Sigmoid colon (tissue), 7 donors: ENCODE data around the gene RPTOR. TPM values are rescaled to one million over a fixed set of nuclear protein-coding genes. Genes with fewer than 3 reads are reported as not detected.

Source experiments
- DNase-seq: peaks from one replicate; pipeline ENCODE4 v3.0.0-alpha.2; 2019
- H3K27ac ChIP-seq, 4 donors: fragments of 200-600 bp; sonication (generic); one replicate each; pipeline ENCODE4 v1.5.1; 2016 to 2019; ENCODE audit warnings: mild to moderate bottlenecking in 1 of 4
- H3K27me3 ChIP-seq, 3 donors: fragments of 200-600 bp; sonication (generic); one replicate each; pipeline ENCODE4 v1.5.1; 2019; ENCODE audit warnings: mild to moderate bottlenecking in 1 of 3
- H3K36me3 ChIP-seq, 4 donors: fragments of 200-600 bp; sonication (generic); one replicate each; pipeline ENCODE4 v1.5.1; 2016 to 2019
- H3K4me1 ChIP-seq, 4 donors: fragments of 200-600 bp; sonication (generic); one replicate each; pipeline ENCODE4 v1.5.1; 2017 to 2019
- H3K4me3 ChIP-seq, 4 donors: fragments of 200-600 bp; sonication (generic); one replicate each; pipeline ENCODE4 v1.5.1; 2017 to 2019; ENCODE audit warnings: mild to moderate bottlenecking in 2 of 4, moderate library complexity in 1 of 4
- H3K9me3 ChIP-seq, 4 donors: fragments of 200-600 bp in 3 of 4; sonication (generic) in 3 of 4; one replicate each; pipeline versions ENCODE4 v1.5.1 to v1.6.1; 2013 to 2019
- CTCF ChIP-seq, 4 experiments: fragments of 450-650 bp in 3 of 4; fragments of 200-600 bp in 1 of 4; IDR thresholded peaks; one replicate each; pipeline ENCODE4 v1.5.1; 2016 to 2019; ENCODE audit warnings: antibody characterized with exemption in 4 of 4, mild to moderate bottlenecking in 3 of 4, moderate library complexity in 2 of 4
- EP300 ChIP-seq, 4 donors: sonication (generic); formaldehyde crosslinking; IDR thresholded peaks; one replicate each; pipeline ENCODE4 v1.6.1; 2017; ENCODE audit warnings: antibody characterized with exemption in 4 of 4
- POLR2A ChIP-seq, 2 donors: fragments of 450-650 bp; IDR thresholded peaks; one replicate each; pipeline ENCODE4 v1.6.1; 2016; ENCODE audit warnings: antibody characterized with exemption in 2 of 2, mild to moderate bottlenecking in 2 of 2, moderate library complexity in 2 of 2
- POLR2AphosphoS5 ChIP-seq, 4 donors: sonication (generic); formaldehyde crosslinking; IDR thresholded peaks; one replicate each; pipeline ENCODE4 v1.6.1; 2017; ENCODE audit warnings: antibody characterized with exemption in 4 of 4
- WGBS, 2 donors: extraction: QIAGEN DNeasy Blood & Tissue Kit; methylation state at CpG; one replicate each; pipeline ENCODE4 v1.1.7; 2013; 5-methylcytosine and 5-hydroxymethylcytosine counted together
- intact Hi-C: fragments of 100-400 bp; cut with DNase I; formaldehyde crosslinking; loops from one replicate; pipeline ENCODE4 v1.15.1; 2023
- polyA plus RNA-seq, 3 donors: library from polyadenylated mRNA; stranded (reverse); fragments of 200-250 nt; gene quantifications; one replicate each; pipeline ENCODE4 v1.2.3, GENCODE V29; 2013
- total RNA-seq, 4 donors: library from RNA; depleted of rRNA; stranded (reverse); fragments of >200 nt; gene quantifications; one replicate each; pipeline ENCODE4 v1.1.0, GENCODE V29; 2016
- donor health status: healthy with polysubstance abuse.
- donor health status: Bipolar disorder and iron deficiency.
- donor health status: healthy.

RPTOR gene
- total and polyA plus RNA-seq, 7 donors, result 3.7 to 68.7 (median 22.9) TPM

GRCh38 chr17:80746262-80746935, 201.8 kb downstream of the RPTOR start:
- Histone ChIP-seq H3K27ac (no peak overlapping the region), H3K27me3 (no peaks in the 10 kb centered on the region), H3K4me3 (no peak overlapping the region), H3K4me1 (peaks cover 0 to 19% (median 12%) of the 10 kb centered on the region in 4 donors), H3K9me3 (no peaks in the 10 kb centered on the region), H3K36me3 (no peaks in the 10 kb centered on the region)
- intact Hi-C loops, result no loop called here
- WGBS, 2 donors, result 89 to 92% methylated on average over 20 to 22 of the region's 23 CpGs
- no peak for DNase-seq
- TF ChIP-seq EP300 (IDR thresholded peaks at IDR 0.05) (no peak), POLR2AphosphoS5 (IDR thresholded peaks at IDR 0.05) (no peak), POLR2A (IDR thresholded peaks at IDR 0.05) (no peak), CTCF (IDR thresholded peaks at IDR 0.05) (no peak)

- 92 to 93% methylated on average over 9 of the region's 9 CpGs for WGBS, 2 donors
- Histone ChIP-seq H3K4me3 (no peak overlapping the region), H3K36me3 (no peaks in the 10 kb centered on the region), H3K27ac (no peak overlapping the region), H3K27me3 (no peaks in the 10 kb centered on the region), H3K4me1 (peaks cover 0 to 29% (median 22%) of the 10 kb centered on the region in 4 donors), H3K9me3 (no peaks in the 10 kb centered on the region)
- TF ChIP-seq CTCF (IDR thresholded peaks at IDR 0.05) (no peak), POLR2AphosphoS5 (IDR thresholded peaks at IDR 0.05) (no peak), EP300 (IDR thresholded peaks at IDR 0.05) (no peak), POLR2A (IDR thresholded peaks at IDR 0.05) (no peak)
- intact Hi-C loops, result no loop called here
- peak; percentile 46 for DNase-seq
Measured at GRCh38 chr17:80747469-80747868, 202.8 kb downstream of the RPTOR start.

DNA sequence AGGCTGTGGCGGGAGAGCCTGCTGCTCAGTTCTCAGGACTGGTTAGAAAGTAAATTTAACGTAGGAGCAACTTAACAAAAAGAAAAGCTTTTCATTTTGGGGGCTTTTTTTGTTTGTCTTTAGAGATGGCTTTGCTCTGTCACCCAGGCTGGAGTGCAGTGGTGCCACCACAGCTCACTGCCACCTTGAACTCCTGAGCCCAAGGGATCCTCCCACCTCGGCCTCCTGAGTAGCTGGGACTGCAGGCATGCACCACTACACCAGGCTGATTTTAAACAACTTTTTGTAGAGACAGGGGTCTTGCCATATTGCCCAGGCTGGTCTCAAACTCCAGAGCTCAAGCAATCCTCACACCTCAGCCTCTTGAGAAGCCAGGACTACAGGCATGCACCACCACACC, 205.0 kb downstream of the RPTOR start:
- WGBS, 2 donors, result 89 to 98% methylated on average over 3 of the region's 3 CpGs
- peak overlapping the region in 2 of 4 donors; percentile 43 to 82 for H3K27ac ChIP-seq
- H3K9me3 ChIP-seq, result no peaks in the 10 kb centered on the region
- H3K4me1 ChIP-seq, result peaks cover 0 to 40% (median 26%) of the 10 kb centered on the region in 4 donors
- H3K36me3 ChIP-seq, result peaks cover 0 to 2% (median 0%) of the 10 kb centered on the region in 4 donors
- TF ChIP-seq EP300 (IDR thresholded peaks at IDR 0.05) (no peak), POLR2A (IDR thresholded peaks at IDR 0.05) (no peak), CTCF (IDR thresholded peaks at IDR 0.05) (no peak), POLR2AphosphoS5 (IDR thresholded peaks at IDR 0.05) (no peak)
- no peak overlapping the region for H3K4me3 ChIP-seq
- intact Hi-C loops, result loop anchor here (5.0 kb wide), 1 partner anchor 83 kb away; no protein-coding TSS in a partner anchor
- H3K27me3 ChIP-seq, result no peaks in the 10 kb centered on the region
- peak; percentile 53 for DNase-seq

DNA sequence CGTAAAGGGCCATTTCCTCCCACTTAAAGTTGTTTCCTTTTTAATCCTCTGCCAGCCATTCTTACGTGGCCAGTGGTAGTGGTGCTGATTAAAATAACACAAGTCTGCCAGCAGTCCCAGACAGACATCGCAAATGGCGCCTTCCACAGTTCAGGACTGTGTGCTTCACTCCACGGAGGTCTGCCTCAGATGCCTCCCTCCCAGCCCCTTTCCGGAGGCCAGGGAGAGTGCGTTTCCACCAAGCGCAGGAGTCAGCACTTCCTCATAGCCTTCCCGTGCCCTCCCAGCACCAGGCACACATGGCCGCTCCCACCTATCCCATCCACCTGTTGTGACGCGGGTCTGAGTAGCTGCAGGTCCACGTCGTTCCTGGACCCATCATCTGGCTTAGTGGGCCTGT, 205.6 kb downstream of the RPTOR start:
- no peak overlapping the region for H3K4me3 ChIP-seq
- H3K9me3 ChIP-seq, result no peaks in the 10 kb centered on the region
- WGBS, 2 donors, result 69 to 85% methylated on average over 14 of the region's 14 CpGs
- H3K27ac ChIP-seq, result peak overlapping the region in 3 of 4 donors; percentile 43 to 82 (median 71)
- intact Hi-C loops, result loop anchor here (5.0 kb wide), 1 partner anchor 82 kb away; no protein-coding TSS in a partner anchor
- no peaks in the 10 kb centered on the region for H3K27me3 ChIP-seq
- H3K4me1 ChIP-seq, result peaks cover 0 to 40% (median 26%) of the 10 kb centered on the region in 4 donors
- TF ChIP-seq POLR2AphosphoS5 (IDR thresholded peaks at IDR 0.05) (no peak), EP300 (IDR thresholded peaks at IDR 0.05) (no peak), POLR2A (IDR thresholded peaks at IDR 0.05) (no peak)
- H3K36me3 ChIP-seq, result peaks cover 0 to 7% (median 0%) of the 10 kb centered on the region in 4 donors
- peak; percentile 52 for DNase-seq

- TF ChIP-seq POLR2AphosphoS5 (IDR thresholded peaks at IDR 0.05) (peak in 3 of 4 donors; percentile 23 to 44 (median 43)), CTCF (IDR thresholded peaks at IDR 0.05) (no peak)
- Histone ChIP-seq H3K27me3 (no peaks in the 10 kb centered on the region), H3K27ac (peak overlapping the region; percentile 20 to 82 (median 57)), H3K36me3 (peaks cover 0 to 7% (median 0%) of the 10 kb centered on the region in 4 donors), H3K9me3 (no peaks in the 10 kb centered on the region), H3K4me3 (peak overlapping the region in 2 of 4 donors; percentile 10 to 13), H3K4me1 (peaks cover 0 to 40% (median 26%) of the 10 kb centered on the region in 4 donors)
- WGBS, 2 donors, result 86 to 89% methylated on average over 30 of the region's 30 CpGs
- peak; percentile 89 for DNase-seq
- intact Hi-C loops, result loop anchor here (5.0 kb wide), 1 partner anchor 81 kb away; no protein-coding TSS in a partner anchor
Measured at GRCh38 chr17:80751070-80751945, 206.7 kb downstream of the RPTOR start.
